NT2/D1 (cell line): ENCODE measurements around the gene CR1.
"Not testable (repeated sequence)": the region's sequence is repeated elsewhere in the genome, so short reads cannot be mapped to it uniquely, and the experiment has no call there.

ENCODE experiments used
- YY1 ChIP-seq: IDR thresholded peaks from 2 replicates; pipeline ENCODE4 v1.6.1; 2011; ENCODE audit not compliant: insufficient read length, insufficient read depth
- ZNF274 ChIP-seq: IDR thresholded peaks from 2 replicates; pipeline ENCODE4 v1.6.1; 2011; ENCODE audit warnings: mild to moderate bottlenecking, low read depth, low read length

GRCh38 chr1:207546677-207547357, 50.9 kb downstream of the CR1 start:
- not testable (repeated sequence) for TF ChIP-seq ZNF274, YY1
